SHP77 (cell line): ENCODE measurements around the gene EXOSC7.

Experiments used
- DNase-seq, 2 experiments: peaks; one replicate each; lab custom pipeline; 2025; lab: John Stamatoyannopoulos, UW

Gene EXOSC7

DNA sequence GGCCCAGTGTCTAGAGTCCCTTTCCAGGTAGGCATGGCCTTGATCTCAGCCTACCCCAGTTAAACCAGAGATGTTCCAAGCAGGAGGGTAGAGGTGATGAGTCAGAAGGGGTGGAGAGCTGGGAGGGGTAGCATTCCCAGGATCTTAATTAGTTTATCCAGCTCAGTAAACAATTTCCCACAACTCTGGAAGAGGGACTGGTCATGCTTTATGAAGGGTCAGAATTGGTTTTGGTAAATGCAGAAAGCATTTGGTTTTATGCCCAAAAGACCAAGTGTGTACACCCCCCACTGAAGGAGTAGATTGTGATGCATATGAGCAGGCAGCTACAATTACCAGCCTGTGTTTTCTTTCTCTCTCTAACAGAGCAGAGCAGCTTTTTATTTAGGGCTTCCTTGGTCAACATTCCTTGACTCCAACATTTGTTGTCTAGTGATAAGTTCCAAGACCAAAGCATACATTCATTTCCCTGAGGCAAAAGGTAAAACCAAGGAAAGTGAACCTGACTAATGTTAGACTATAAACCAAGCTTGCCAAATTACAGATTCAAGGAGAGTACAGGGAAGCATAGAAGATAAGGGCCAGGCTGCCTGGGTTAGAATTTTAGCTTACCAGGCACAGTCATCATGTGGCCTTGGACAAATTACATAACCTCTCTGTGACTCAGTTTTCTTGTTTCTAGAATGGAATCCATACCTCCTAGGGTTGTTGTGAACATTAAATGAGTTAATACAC lies 17.6 kb downstream of the EXOSC7 start:
- no peak for DNase-seq

DNA sequence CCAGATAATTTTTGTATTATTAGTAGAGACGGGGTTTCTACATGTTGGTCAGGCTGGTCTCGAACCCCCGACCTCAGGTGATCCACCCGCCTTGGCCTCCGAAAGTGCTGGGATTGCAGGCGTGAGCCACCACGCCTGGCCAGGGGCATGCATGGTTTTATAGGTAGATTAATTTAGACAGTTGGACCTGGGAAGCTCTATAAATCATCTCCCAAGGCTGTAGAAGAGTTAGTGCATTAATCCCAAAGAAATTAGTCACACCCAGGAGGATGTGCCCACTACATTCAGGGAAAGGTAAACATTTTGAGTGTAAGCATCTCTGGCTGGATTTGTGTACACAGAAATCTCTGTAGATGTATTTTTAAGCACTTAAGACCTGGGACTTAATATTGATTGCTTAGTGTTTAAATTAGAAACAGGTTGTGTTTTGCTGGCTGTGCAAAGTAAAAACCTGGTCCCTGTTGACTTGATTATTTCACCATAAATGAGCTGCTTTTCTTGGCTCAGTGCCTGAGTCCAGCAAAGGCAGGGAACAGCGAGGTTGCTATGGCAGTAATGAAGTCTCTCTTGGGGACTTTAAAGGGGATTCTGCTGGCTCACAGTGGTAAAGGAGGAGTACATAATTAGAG lies 19.2 kb downstream of the EXOSC7 start:
- peak; percentile 29 to 40 for DNase-seq

DNA sequence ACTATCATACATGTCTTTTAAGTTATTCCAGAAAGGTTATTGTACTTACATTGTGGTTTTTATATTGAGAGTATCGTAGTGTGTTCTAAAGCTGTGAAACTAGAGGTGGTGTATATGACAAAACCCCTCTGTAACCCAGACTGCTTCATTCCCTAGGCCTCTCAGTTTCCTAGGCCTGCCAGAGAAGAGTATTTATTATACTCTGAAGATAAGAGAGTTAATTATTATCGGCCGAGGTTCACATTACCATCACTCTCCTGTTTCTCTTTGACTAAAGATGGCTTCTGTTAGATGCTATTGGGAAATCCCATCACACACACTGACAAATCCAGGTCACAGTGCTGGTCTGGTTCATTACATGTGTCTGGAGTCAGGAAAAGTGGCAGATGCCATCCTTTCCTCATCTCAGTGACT lies 20.5 kb downstream of the EXOSC7 start:
- no peak for DNase-seq

DNA sequence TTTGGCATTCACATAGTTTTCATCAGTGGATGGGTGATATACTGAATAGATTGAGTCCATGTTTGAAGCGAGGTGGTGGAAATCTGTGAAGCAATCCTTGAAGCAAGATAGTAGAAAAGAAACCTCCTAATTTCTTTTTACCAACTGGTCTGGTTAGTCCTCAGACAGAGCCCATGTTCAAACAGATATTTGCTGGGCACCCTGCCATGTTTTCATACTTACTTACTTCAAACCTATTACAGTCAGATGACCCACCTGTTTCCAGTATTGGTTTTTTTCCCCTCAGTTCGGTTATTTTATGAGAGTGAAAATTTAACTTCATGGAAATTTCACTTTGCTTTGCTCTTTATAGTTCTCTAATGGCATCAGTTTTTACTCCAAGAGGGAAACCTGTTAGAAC lies 23.7 kb downstream of the EXOSC7 start:
- no peak for DNase-seq

DNA sequence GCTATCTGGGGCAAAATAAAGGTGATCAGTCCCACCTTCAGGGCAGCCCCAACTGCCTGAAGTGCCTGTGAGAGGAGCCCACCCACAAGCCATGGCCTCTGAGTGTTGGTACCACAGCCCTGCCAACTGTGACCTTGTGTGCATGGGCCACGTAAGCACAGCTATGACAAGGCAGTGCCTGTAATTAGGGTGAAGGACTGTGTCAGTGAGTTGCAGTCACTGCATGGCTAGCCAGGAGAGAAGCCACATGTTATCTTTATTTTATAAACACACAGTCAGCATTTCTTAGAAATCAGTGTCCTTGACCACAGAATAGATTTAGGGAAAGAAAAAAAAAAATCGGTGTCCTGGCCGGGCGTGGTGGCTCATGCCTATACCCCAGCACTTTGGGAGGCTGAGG lies 24.8 kb downstream of the EXOSC7 start:
- no peak for DNase-seq

DNA sequence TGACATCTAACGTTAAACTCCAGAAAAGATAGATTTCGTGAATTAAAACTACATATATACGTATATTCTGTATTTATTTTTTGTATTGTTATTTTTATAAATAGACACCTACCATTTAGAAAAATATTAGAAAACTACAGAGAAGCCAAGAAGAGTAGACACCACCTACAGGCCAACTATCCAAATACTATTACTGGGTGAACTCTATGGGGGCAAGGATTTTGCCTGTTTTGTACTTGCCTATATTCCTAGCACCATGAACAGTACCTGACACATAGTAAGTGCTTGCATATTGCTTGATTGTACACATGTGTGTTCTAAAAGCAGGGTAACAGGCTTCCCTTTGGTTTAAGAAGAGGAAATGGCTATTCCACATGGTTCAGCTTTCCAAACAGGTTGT lies 25.7 kb downstream of the EXOSC7 start:
- DNase-seq, result no peak

DNA sequence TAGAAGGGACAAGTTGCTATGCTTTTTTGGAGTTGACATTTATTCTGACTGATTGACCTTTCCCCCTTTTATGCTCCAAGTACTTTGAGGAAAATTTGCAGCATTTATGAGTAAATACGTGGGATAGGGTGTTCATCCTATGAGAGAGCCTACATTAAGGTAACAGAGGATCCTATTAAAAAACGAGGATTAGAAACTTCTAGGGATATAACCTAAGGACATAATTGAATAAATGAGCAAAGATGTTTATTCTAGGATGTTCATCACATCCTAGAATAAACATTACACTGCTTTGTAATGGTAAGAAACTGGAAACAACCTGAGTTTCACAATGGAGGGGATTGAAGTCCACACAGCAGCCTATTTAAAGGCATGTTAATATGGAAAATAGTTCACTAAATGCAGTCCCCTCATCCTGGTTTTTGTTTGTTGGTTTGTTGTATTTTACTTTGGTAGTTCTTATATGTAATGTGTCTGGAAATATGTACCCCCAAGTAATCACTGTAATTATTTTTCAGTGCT lies 26.2 kb downstream of the EXOSC7 start:
- DNase-seq, result no peak

DNA sequence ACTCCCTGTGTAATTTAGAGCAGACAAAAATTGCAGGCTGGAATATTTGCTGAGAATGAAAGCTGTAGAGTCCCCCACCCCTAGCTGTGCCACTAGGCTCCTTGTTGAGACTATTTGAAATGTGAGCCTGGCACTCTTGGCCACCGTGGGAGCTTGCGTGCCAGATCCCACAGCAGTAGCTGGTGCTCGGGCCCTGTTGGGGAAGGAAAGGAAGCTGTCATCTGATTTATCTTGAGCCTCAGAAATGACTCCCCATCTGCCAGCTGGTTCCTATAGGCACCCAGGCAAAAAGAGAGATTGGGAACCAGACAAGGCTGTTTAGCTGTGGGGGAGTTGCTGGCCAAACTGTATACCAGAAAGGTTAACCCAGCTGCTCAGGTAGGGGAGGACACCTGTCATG lies 26.7 kb downstream of the EXOSC7 start:
- DNase-seq, result no peak

DNA sequence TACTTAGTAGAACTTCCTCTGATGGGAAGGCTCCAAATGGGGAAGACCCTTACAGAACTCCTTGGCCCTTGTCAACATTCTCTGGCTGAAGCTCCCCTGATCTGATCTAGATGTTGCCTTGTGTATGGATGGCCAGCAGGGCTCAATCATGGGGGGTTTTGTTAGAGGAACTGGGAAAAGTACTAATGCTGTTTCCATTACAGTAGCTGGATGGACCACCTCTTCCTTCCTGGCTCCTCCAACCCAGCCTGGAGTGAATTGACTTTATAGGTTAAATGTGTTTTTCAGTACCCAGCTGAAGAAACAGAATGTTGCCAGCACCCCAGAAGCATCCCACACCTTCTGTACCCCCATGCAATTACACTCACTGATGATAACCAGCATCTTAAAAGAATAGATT lies 27.4 kb downstream of the EXOSC7 start:
- no peak for DNase-seq

DNA sequence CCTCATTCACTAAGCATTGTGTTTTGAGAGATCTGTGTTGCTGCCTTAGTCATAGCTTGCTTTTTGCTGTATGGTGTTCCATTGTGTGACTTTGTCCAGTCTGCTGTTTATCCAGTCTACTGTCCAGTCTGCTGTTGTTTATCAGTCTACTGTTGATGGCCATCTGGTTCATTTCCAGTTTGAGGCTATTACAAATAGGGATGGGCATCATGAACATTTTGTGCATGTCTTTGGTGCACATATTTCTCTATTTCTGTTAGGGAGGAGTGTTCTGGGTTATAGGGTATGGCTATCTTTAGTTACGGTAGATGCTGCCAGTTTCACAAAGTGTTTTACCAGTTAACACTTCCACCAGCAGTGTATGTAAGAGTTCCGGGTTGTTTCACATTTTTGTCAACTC lies 27.8 kb downstream of the EXOSC7 start:
- DNase-seq, result no peak

DNA sequence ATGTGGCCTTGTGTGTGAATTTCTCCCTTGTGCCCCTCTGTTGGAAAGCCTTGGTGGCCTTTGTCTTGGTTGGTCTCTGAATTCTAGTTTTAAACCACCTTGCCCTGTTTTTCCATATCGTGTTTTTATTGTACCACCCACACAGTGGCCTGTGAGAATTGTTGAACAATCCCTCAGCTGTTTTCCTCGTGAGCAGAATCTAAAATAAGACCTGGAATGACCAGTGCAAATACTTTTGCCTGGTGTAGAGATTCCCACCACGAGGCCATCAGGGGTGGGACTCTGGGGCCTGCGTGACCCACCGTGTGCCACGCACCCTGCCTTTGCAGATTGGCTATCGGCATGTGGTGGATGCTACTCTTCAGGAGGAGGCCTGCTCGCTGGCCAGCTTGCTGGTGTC lies 31.0 kb downstream of the EXOSC7 start:
- no peak for DNase-seq

DNA sequence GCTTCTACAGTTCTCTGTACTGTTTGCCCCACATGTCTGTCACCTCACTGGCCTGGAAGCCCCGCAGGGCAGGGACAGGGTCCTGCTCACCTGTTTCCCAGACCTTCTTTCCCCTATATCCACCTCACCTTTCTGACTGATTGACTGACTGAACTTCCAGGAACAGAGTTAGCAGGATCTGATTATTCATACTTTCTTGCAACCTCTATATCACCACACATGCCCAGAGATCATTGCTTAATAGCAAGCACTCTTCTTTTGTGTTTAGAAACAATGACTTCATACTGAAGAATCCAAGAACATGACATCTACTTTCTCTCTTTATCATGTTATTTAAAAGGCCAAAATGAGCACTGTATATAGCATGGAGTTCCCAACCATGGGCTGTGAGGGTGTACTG lies 32.1 kb downstream of the EXOSC7 start:
- DNase-seq, result no peak

DNA sequence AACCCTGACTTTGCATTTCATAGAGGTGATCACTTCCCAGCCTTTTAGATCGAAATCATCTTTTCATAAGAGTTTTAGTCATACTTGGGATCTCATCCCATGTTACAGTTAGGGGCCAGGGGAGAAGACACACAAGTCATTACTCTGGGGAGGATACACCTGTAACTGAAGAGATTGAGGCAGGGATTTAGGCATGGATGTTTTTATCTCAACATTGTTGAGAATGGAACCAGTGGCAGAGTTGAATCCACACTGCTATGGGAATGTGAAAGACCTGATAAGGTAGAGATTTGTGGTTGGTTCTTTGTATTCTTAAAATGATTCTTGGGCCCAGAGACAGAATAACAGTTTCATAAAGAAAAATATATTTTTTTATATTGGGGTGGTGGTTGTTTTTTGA lies 33.8 kb downstream of the EXOSC7 start:
- no peak for DNase-seq

DNA sequence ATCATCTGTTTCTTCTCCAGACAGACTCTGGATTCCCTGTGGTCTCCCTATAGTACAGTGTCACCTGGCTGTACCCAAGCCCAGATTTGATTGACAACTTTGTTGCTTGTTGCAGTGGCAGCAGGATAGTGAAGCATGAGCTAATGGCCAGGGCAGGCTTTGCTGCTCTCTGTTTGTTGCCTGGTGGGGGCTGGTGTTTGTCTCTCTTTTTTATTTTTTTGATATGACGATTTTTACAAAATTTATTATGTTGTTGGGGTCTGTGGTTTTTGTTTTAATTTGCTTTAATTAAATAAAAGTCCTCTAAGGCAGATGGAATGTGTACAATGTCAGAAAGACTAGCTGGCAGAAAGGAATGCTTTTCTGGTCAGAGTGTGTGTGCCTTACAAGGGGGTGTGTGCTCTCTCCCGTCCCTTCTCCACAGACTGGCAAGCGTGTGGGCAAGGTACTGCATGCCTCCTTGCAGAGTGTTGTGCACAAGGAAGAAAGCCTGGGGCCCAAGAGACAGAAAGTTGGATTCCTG lies 34.8 kb downstream of the EXOSC7 start:
- no peak for DNase-seq

DNA sequence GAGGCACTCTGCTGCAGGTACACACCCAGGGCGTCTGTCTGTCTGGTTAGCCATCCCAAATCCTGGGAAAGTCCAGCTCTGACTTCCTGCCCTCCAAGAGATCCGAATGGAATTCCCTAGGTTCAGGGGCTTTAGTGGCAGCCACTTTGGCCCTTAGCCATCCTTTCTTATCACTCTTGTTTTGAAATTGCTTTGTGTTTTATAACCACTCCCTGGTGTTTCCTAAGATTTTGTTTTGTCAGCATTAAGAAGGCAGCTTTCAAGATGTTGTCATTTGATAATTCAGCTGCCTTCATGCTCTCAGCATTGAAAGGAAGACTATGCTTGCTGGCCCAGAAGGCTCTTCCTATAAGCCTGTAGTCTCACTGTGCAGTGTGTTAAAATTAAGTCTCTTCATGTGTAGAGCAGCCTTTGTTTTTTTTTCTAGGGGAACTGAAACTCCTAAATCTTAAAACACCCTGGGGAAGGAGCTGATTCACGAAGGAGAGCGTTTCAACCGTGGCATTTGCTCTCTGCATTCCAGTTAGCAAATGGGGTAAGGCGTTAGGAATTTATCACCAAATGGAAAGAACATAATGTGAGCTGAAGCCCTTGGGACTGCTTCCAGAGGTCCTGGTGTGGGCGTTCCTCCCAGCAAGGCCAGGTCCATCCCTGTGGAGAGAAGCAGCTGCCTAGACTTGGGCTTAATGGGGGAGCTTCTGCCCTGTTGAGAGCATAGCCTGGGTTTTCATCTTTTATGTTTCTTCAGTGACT lies 35.9 kb downstream of the EXOSC7 start:
- DNase-seq, result no peak

DNA sequence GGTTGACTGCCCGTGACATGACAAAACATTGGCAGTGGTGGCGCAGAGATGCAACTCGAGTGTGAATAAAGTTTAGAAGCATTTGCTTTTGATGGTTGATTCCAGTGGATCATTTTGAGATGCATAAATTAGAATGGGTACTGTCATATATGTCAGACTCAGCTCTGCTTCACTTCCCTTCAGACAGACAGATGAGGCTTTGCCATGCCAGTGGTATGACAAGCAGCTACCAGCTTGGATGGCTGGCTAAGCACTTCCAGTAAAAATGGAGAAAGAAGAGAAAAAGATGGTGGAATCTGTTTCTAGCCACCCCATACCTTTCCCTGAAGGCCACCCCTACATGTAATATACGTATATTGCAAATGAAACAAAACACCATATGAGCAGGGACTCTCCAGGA lies 36.5 kb downstream of the EXOSC7 start:
- no peak for DNase-seq

DNA sequence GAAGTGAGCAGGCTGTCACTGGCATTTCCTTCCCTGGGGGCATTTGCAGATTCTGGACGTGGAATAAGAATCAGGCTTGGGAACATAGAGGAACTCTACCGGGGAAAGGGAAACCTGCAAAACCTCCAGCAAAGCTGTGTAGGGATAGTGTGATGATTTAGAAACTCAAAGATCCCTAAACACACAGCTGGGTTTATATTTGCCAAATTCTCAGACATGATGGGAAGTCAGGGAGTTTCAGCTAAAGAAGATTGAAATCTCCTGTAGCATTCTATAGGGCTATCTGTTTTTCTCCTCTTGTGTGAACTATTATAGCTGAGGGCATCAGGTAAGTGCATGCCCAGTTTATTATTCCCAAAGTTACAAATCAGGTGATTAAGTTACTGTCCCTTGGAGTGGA lies 40.9 kb downstream of the EXOSC7 start:
- DNase-seq, result no peak

DNA sequence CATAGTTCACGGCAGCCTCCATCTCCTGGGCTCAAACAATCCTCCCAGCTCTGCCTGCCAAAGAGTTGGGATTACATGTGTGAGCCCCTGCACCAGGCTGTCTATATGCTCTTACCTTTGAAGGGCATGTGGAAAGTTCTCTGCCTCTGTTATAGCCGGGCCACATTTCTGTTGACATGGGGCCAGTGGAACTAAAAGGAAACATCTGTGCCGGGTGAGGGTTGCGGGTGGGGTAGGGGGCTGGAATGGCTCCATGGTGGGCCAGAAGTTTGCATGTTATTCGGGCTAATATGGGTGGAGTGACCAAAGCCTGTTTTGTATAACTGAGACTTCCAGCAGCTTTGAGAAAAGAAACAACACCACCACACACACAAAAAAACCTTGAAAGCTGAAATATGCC lies 41.8 kb downstream of the EXOSC7 start:
- no peak for DNase-seq

DNA sequence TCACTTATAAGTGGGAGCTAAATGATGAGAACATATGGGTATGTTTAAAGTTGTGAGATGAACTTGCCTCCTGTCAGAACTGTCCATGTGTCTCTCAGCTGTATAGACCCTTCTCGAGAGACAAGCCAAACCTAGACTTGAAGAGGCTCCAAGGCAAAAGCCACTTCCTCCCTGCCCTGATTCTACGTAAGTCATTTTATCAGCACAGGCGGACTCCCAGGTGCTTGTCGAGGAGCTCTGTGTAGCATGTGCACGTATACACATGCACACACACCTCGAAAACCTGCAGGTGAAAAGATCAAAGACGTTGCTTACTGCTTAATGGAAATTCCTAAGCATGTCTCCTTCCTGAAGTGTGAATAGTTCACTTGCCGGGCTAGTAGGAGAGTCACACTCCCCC lies 44.5 kb downstream of the EXOSC7 start:
- no peak for DNase-seq

DNA sequence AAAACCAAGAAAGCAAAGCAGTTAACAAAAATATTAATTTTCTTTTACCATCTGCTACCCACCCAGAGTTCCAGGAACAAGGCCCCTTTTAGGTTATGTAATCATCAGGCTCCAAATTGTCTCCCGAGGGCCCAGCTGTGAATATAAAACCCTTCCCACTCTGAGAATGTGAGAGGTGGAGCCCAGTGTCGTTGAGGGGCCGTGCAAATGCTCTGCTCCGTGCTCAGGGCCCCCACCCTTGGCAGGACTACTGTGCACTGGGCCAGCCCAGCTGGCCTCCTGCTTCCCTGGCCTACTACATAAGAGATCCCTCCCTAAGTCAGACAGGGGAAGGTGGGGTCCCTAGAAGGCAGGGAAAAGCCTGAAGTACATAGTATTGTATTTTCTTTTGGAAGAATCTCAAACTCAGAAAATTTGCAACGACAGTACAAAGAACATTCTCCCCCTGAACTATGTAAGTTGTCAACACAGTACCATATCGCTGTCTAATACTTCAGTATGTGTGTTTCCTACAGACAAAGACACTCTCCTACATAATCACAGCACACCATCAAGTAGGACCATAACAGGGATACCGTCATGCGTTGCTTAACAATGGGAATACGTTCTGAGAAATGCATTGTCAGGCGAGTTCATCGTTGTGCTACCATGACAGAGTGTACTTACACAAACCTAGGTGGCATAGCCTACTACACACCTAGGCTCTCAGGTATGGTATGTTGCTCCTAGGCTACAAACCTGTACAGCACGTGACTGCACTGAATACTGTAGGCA lies 45.7 kb downstream of the EXOSC7 start:
- DNase-seq, result no peak

DNA sequence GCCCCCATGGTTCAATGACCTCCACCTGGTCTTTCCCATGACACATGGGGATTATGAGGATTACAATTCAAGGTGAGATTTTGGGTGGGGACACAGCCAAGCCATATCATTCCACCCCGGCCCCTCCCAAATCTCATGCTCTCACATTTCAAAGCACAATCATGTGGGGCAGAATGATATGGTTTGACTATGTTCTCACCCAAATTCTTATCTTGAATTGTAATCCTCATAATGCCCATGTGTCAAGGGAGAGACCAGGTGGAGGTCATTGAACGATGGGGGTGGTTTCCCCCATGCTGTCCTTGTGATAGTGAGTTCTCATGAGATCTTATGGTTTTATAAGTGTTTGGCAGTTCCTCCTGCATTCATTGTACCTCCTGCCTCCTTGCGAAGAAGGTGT lies 47.6 kb downstream of the EXOSC7 start:
- no peak for DNase-seq
